H1 (cell line): ENCODE data around the gene RBCK1. TPM values are rescaled to one million over a fixed set of nuclear protein-coding genes. Genes with fewer than 3 reads are reported as not detected.

Experiments used
- CTCF ChIA-PET: fragments of 300-600 bp; sonication (Branson Sonifier 250); formaldehyde crosslinking; loops from one replicate; lab custom pipeline; 2021; ENCODE audit not compliant: partially characterized antibody; lab: Charles Lee
- POLR2A ChIA-PET: fragments of 300-600 bp; sonication (Branson Sonifier 250); formaldehyde crosslinking; loops from one replicate; lab custom pipeline; 2021; ENCODE audit warnings: inconsistent platforms; ENCODE audit not compliant: partially characterized antibody; lab: Charles Lee
- DNase-seq, 2 experiments: peaks; one replicate each; pipeline versions ENCODE4 v3.0.0 to v3.0.0-alpha.2; 2010 to 2022; ENCODE audit warnings: low spot score in 2 of 2, low read depth in 1 of 2, mixed read lengths in 1 of 2
- FAIRE-seq: peaks from 2 replicates; lab custom pipeline; 2011; peaks lifted over from hg19 to GRCh38; lab: Jason Lieb, UNC
- H2AFZ ChIP-seq: 2 replicates; pipeline ENCODE4 v1.8.1; 2012; ENCODE audit warnings: low read length, inconsistent platforms
- H2AK5ac ChIP-seq: 2 replicates; pipeline ENCODE4 v1.6.1; 2013; ENCODE audit warnings: low read depth, low read length
- H2BK120ac ChIP-seq: replicated peaks from 2 replicates; pipeline ENCODE3; 2013; ENCODE audit warnings: low read depth, low read length, inconsistent platforms
- H2BK12ac ChIP-seq: 2 replicates; pipeline ENCODE4 v1.6.1; 2013; ENCODE audit warnings: low read depth, low read length
- H2BK15ac ChIP-seq: 2 replicates; pipeline ENCODE4 v1.6.1; 2013; ENCODE audit warnings: low read length
- H2BK20ac ChIP-seq: 2 replicates; pipeline ENCODE4 v1.6.1; 2013; ENCODE audit warnings: low read length
- H2BK5ac ChIP-seq: 2 replicates; pipeline ENCODE4 v1.6.1; 2013; ENCODE audit warnings: low read depth, low read length
- H3K14ac ChIP-seq: 2 replicates; pipeline ENCODE4 v1.6.1; 2013; ENCODE audit warnings: inconsistent platforms; ENCODE audit not compliant: insufficient read length
- H3K18ac ChIP-seq: 2 replicates; pipeline ENCODE4 v1.6.1; 2013; ENCODE audit warnings: low read length; ENCODE audit errors: extremely low read depth
- H3K23ac ChIP-seq: 2 replicates; pipeline ENCODE4 v1.6.1; 2013; ENCODE audit warnings: inconsistent platforms; ENCODE audit not compliant: insufficient read length
- H3K23me2 ChIP-seq: 2 replicates; pipeline ENCODE4 v1.6.1; 2013; ENCODE audit warnings: low read depth, low read length
- H3K27ac ChIP-seq: 2 replicates; pipeline ENCODE4 v1.6.1; 2011; ENCODE audit warnings: low read depth, low read length, inconsistent platforms
- H3K27me3 ChIP-seq, 4 experiments: replicated peaks in 1 of 4; 1 replicate in 1 of 4; 2 replicates in 3 of 4; pipeline versions ENCODE4 v1.6.1 to v1.8.1; 2011 to 2013; ENCODE audit warnings: low read length in 3 of 4, mild to moderate bottlenecking in 3 of 4, inconsistent platforms in 2 of 4, mixed read lengths in 2 of 4, moderate library complexity in 1 of 4; ENCODE audit not compliant: control insufficient read depth in 3 of 4, insufficient read depth in 3 of 4; ENCODE audit errors: extremely low read depth in 1 of 4
- H3K36me3 ChIP-seq, 4 experiments: 2 replicates each; pipeline versions ENCODE4 v1.6.1 to v1.8.1; 2011 to 2013; ENCODE audit warnings: mild to moderate bottlenecking in 4 of 4, low read length in 3 of 4, moderate library complexity in 2 of 4, control low read depth in 1 of 4, inconsistent platforms in 1 of 4; ENCODE audit not compliant: insufficient read depth in 4 of 4, control insufficient read depth in 2 of 4
- H3K4ac ChIP-seq: replicated peaks from 2 replicates; pipeline ENCODE3; 2013; ENCODE audit warnings: low read length, low read depth, mixed read lengths, inconsistent platforms; ENCODE audit not compliant: insufficient read length
- H3K4me1 ChIP-seq, 4 experiments: replicated peaks in 1 of 4; 1 replicate in 1 of 4; 2 replicates in 3 of 4; pipeline versions ENCODE4 v1.6.1 to v1.8.1; 2011 to 2013; ENCODE audit warnings: low read length in 3 of 4, inconsistent platforms in 2 of 4, mixed read lengths in 1 of 4; ENCODE audit not compliant: insufficient read depth in 4 of 4, control insufficient read depth in 3 of 4
- H3K4me2 ChIP-seq, 2 experiments: 2 replicates each; pipeline versions ENCODE4 v1.6.1 to v1.8.1; 2011 to 2013; ENCODE audit warnings: low read depth in 2 of 2, low read length in 2 of 2, control low read depth in 1 of 2, inconsistent platforms in 1 of 2, mild to moderate bottlenecking in 1 of 2; ENCODE audit not compliant: insufficient read depth in 1 of 2
- H3K4me3 ChIP-seq, 4 experiments: fragments of 200-600, 300-600 bp in 1 of 4; sonication (generic), shearing (Covaris generic), sonication (Bioruptor Twin) in 1 of 4; 2 replicates each; pipeline versions ENCODE4 v1.5.1 to v1.8.1; 2011 to 2016; ENCODE audit warnings: low read length in 4 of 4, low read depth in 3 of 4, control low read depth in 2 of 4, inconsistent platforms in 2 of 4, mild to moderate bottlenecking in 2 of 4, mixed read lengths in 1 of 4, moderate library complexity in 1 of 4; ENCODE audit not compliant: insufficient read depth in 2 of 4; ENCODE audit errors: extremely low read depth in 1 of 4
- H3K56ac ChIP-seq: replicated peaks from 2 replicates; pipeline ENCODE3; 2013; ENCODE audit warnings: low read depth, mild to moderate bottlenecking, mixed read lengths, low read length, inconsistent platforms; ENCODE audit not compliant: insufficient read length
- H3K79me1 ChIP-seq: 2 replicates; pipeline ENCODE4 v1.6.1; 2013; ENCODE audit warnings: low read depth, low read length, control low read depth
- H3K79me2 ChIP-seq, 2 experiments: 2 replicates each; pipeline versions ENCODE4 v1.6.1 to v1.8.1; 2012 to 2013; ENCODE audit warnings: low read length in 2 of 2, mild to moderate bottlenecking in 2 of 2, inconsistent platforms in 1 of 2; ENCODE audit not compliant: insufficient read depth in 2 of 2, control insufficient read depth in 1 of 2
- H3K9ac ChIP-seq, 4 experiments: replicated peaks in 1 of 4; 1 replicate in 1 of 4; 2 replicates in 3 of 4; pipeline versions ENCODE4 v1.6.1 to v1.8.1; 2011 to 2013; ENCODE audit warnings: low read depth in 3 of 4, low read length in 3 of 4, control low read depth in 2 of 4, mild to moderate bottlenecking in 2 of 4, moderate library complexity in 2 of 4, inconsistent platforms in 1 of 4; ENCODE audit errors: extremely low read depth in 1 of 4
- H3K9me3 ChIP-seq, 2 experiments: 2 replicates each; pipeline versions ENCODE4 v1.6.1 to v1.8.1; 2012 to 2013; ENCODE audit warnings: mild to moderate bottlenecking in 2 of 2, moderate library complexity in 2 of 2, control low read depth in 1 of 2, inconsistent platforms in 1 of 2, low read depth in 1 of 2, low read length in 1 of 2, mixed read lengths in 1 of 2; ENCODE audit not compliant: insufficient read depth in 2 of 2
- H4K20me1 ChIP-seq, 2 experiments: replicated peaks in 1 of 2; 2 replicates each; pipeline versions ENCODE3 to v1.8.1; 2011 to 2013; ENCODE audit warnings: inconsistent platforms in 2 of 2, low read length in 2 of 2, mild to moderate bottlenecking in 1 of 2; ENCODE audit not compliant: insufficient read depth in 2 of 2, control insufficient read depth in 1 of 2
- H4K5ac ChIP-seq: 2 replicates; pipeline ENCODE4 v1.6.1; 2013; ENCODE audit warnings: low read length, low read depth, mixed read lengths, inconsistent platforms; ENCODE audit not compliant: insufficient read length
- H4K8ac ChIP-seq: 2 replicates; pipeline ENCODE4 v1.8.0; 2013; ENCODE audit warnings: mild to moderate bottlenecking, moderate library complexity, low read length, inconsistent platforms; ENCODE audit not compliant: insufficient read depth; ENCODE audit errors: extremely low read depth
- H4K91ac ChIP-seq: replicated peaks from 2 replicates; pipeline ENCODE3; 2013; ENCODE audit warnings: low read length, mixed read lengths, inconsistent platforms; ENCODE audit not compliant: insufficient read length
- ATF3 ChIP-seq: IDR thresholded peaks from 2 replicates; pipeline ENCODE4 v1.6.1; 2011; ENCODE audit warnings: low read depth, mild to moderate bottlenecking, low read length; ENCODE audit not compliant: insufficient read depth
- FOSL1 ChIP-seq: IDR thresholded peaks from 2 replicates; pipeline ENCODE4 v1.6.1; 2011; ENCODE audit warnings: mild to moderate bottlenecking, low read depth, low read length, moderate library complexity; ENCODE audit not compliant: insufficient read depth
- MAFK ChIP-seq: IDR thresholded peaks from 2 replicates; pipeline ENCODE4 v1.6.1; 2012; ENCODE audit warnings: low read depth, mild to moderate bottlenecking, improper control_type of control experiment, low read length
- NANOG ChIP-seq: IDR thresholded peaks from 2 replicates; pipeline ENCODE4 v1.6.1; 2011; ENCODE audit warnings: low read length, low read depth, mild to moderate bottlenecking, inconsistent platforms; ENCODE audit not compliant: insufficient read depth, poor library complexity, severe bottlenecking
- RFX5 ChIP-seq: IDR thresholded peaks from 2 replicates; pipeline ENCODE4 v1.6.1; 2011; ENCODE audit warnings: low read depth, low read length, improper control_type of control experiment, borderline replicate concordance
- TAF7 ChIP-seq: optimal IDR thresholded peaks from 2 replicates; pipeline ENCODE3; 2011; ENCODE audit warnings: low read depth, mild to moderate bottlenecking, inconsistent platforms, low read length, moderate library complexity, borderline replicate concordance
- TCF12 ChIP-seq: IDR thresholded peaks from 2 replicates; pipeline ENCODE4 v1.6.1; 2011; ENCODE audit warnings: low read depth, mild to moderate bottlenecking, low read length
- USF2 ChIP-seq: IDR thresholded peaks from 2 replicates; pipeline ENCODE4 v1.6.1; 2011; ENCODE audit warnings: low read length, improper control_type of control experiment
- WGBS, 2 experiments: shearing (Covaris generic) in 1 of 2; methylation state at CpG; one replicate each; pipeline versions ENCODE4 v1.1.6 to v1.1.7; 2013 to 2015; ENCODE audit warnings: low lambda C conversion rate in 2 of 2, mixed read lengths in 2 of 2, inconsistent platforms in 1 of 2, low coverage in 1 of 2, missing lambda C conversion rate in 1 of 2; ENCODE audit not compliant: insufficient replicate concordance in 2 of 2, insufficient coverage in 1 of 2, insufficient read length in 1 of 2; ENCODE audit errors: extremely low coverage in 1 of 2, missing lambda C conversion rate in 1 of 2; 5-methylcytosine and 5-hydroxymethylcytosine counted together
- polyA plus RNA-seq, 7 experiments: library from polyadenylated mRNA; depleted of rRNA in 3 of 7; stranded (reverse) in 5 of 7; unstranded in 2 of 7; fragments of >200 nt in 5 of 7; fragments of 200-250 nt in 2 of 7; gene quantifications; 1 replicate in 5 of 7; 2 replicates in 1 of 7; 4 replicates in 1 of 7; pipeline versions ENCODE4 v1.2.1 to v1.2.3, GENCODE V29; 2011 to 2013; ENCODE audit warnings: missing spikeins in 2 of 7, mixed read lengths in 2 of 7
- total RNA-seq: library from RNA; stranded (reverse); fragmentation: NEBNext Ultra II Directional; extraction: Animal tissue kit (Norgen Biotek cat#: 25700); gene quantifications from 2 replicates; pipeline ENCODE4 v1.2.1, GENCODE V29; 2021

Gene RBCK1
- total and polyA plus RNA-seq, 2 of the 8 experiments (the other 6 are each of a cell fraction or from before 2014, with no cell fraction given) = 43.1 to 54.7 TPM

- Histone ChIP-seq H3K56ac (peak within 1 kb of the TSS; percentile 59), H2BK15ac (0 out of 2 replicates have a peak within 1 kb of the TSS, but pooled peaks have one; percentile 48), H4K20me1 (peaks cover 2 to 14% of the 10 kb centered on the region in 2 experiments), H2BK20ac (no peak within 1 kb of the TSS), H2BK5ac (peak within 1 kb of the TSS; percentile 3; the same call in 1 of the 2 replicates), H3K23ac (no peak within 1 kb of the TSS), H3K27ac (peak within 1 kb of the TSS; percentile 41; the same call in 1 of the 2 replicates), H2BK12ac (no peak within 1 kb of the TSS), H2AFZ (peak within 1 kb of the TSS; percentile 62), H4K5ac (no peak within 1 kb of the TSS), H3K9me3 (peaks cover 3 to 6% of the 10 kb centered on the region in 2 experiments; a peak in 3 of 4 replicates), H2BK120ac (no peak within 1 kb of the TSS), H3K4me3 (peak within 1 kb of the TSS; percentile 70 to 86 (median 82)), H3K14ac (no peak within 1 kb of the TSS), H3K18ac (no peak within 1 kb of the TSS; the same call in none of the 2 replicates), H3K27me3 (peaks cover 0 to 9% (median 7%) of the 10 kb centered on the region in 4 experiments; a peak in 3 of 7 replicates), H3K4ac (peak within 1 kb of the TSS; percentile 19), H4K8ac (peak within 1 kb of the TSS; percentile 25), H4K91ac (peak within 1 kb of the TSS; percentile 35), H3K79me1 (peaks cover 5% of the 10 kb centered on the region; the same call in 1 of the 2 replicates), H2AK5ac (no peak within 1 kb of the TSS), H3K4me2 (peak within 1 kb of the TSS; percentile 70 to 82), H3K23me2 (peaks cover 6% of the 10 kb centered on the region; the same call in 1 of the 2 replicates), H3K4me1 (peaks cover 0 to 4% (median 1%) of the 10 kb centered on the region in 4 experiments; a peak in 3 of 7 replicates), H3K9ac (peak within 1 kb of the TSS; percentile 56 to 76 (median 66); a peak in 6 of 7 replicates), H3K79me2 (peaks cover 4 to 42% of the 10 kb centered on the region in 2 experiments), H3K36me3 (no peaks in the 10 kb centered on the region)
- POLR2A ChIA-PET = interaction anchor here (0.7 to 5.1 kb wide), 15 partner anchors 10 to 205 kb away, joined by 3 to 26 read pairs (median 4); no protein-coding TSS in a partner anchor
- CTCF ChIA-PET = interaction anchor here (0.9 kb wide), 1 partner anchor 14 kb away, joined by 3 read pairs; no protein-coding TSS in a partner anchor
- DNase-seq = peak; percentile 49 to 86
- peak; percentile 75 for FAIRE-seq
- 5% methylated on average over 27 of the region's 80 CpGs; no CpG with 5 or more reads in 1 of the 2 experiments for WGBS, 2 experiments
- TF ChIP-seq RFX5 (no peak), ATF3 (peak; percentile 87; the same call in 1 of the 2 replicates), TAF7 (peak; percentile 21), TCF12 (no peak), MAFK (no peak), FOSL1 (0 out of 2 replicates have a peak, but pooled peaks have one; percentile 41), USF2 (peak; percentile 89), NANOG (no peak)
Measured at GRCh38 chr20:462199-462991, 54.3 kb downstream of the RBCK1 start, which contains the start of gene TBC1D20. Gene TBC1D20 (minus strand): TSS chr20:462533. CDS start chr20:462405, 128 bp downstream.
